HG03196 (cell line): ENCODE data around the gene MGA.

Experiments used
- ATAC-seq: cut with Tn5 transposase; IDR thresholded peaks from one replicate; pipeline ENCODE4 v1.9.1; 2021; ENCODE audit not compliant: unreplicated experiment

The MGA gene

DNA sequence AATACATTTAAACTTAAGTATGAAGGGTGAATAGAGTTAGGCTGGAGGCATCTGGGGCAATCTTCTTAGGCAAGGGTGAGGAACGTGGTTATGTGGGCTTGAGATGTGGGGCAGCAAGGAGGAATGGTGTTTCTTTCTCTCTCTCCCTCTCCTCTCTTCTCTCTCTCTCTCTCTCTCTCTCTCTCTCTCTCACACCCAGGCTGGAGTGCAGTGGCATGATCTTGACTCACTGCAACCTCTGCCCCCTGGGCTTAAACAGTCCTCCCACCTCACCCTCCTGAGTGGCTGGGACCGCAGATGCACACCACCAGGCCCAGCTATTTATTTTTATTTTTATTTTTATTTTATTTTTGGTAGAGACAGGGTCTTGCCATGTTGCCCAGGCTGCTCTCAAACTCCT is 4.0 kb upstream of the MGA start:
- no peak for ATAC-seq

DNA sequence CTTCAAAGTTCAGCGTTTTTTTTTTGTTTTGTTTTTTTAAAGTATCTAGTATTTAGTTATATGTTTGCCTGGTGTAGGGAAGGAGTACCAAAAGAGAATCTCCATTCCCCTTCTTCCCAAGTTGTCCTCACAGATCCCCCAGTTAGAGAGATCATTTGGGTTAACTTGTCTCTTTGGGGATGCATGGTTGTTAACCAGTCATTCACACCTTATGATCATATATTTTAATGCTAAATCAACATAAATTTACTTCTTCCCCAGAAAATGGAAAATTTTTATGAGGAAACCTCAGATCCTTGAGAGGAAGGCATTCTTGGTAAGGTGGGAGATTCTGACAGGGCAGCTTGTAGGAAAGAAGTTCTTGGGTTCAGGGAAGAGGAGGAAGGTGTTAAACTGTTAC is 1.5 kb upstream of the MGA start:
- ATAC-seq: no peak

DNA sequence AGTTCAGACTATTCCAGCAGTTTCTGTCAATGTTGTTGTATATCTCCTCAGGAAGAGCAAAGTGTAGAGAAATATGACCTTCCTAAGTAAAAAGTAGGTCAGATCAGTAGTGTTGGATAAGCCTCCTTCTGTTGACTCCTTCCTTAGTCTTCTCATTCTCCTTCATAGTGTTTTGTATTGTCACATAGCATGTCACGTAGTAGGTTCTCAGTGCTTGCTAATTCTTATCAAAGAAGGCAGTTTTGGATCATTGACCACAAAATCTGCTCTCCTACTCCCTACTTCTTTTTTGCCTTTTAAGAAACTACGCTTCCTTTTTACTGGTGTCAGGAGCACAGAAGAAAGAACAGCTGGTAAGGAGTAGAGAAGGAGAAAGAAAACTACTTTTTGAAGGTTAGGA is 1.0 kb upstream of the MGA start:
- ATAC-seq: no peak

DNA sequence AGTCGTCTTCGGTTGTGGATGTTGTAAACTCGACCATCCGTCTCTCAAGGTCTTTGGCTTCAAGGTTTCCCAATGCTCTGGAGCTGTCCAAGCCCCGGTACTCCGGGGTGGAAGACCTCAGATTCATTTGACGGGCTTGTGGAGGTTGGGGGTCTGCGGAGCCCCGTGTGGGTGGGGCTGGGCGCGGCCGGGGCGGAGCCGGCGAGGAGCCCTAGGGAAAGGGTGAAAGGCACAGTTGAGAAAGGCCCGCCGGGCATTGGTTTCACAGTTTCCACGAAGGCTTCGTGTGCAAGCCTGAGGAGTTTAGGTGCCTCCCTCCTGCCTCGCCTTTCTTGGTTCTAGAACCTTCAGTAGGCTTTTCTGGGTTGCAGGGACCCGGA is 360 bp upstream of the MGA start:
- no peak for ATAC-seq

DNA sequence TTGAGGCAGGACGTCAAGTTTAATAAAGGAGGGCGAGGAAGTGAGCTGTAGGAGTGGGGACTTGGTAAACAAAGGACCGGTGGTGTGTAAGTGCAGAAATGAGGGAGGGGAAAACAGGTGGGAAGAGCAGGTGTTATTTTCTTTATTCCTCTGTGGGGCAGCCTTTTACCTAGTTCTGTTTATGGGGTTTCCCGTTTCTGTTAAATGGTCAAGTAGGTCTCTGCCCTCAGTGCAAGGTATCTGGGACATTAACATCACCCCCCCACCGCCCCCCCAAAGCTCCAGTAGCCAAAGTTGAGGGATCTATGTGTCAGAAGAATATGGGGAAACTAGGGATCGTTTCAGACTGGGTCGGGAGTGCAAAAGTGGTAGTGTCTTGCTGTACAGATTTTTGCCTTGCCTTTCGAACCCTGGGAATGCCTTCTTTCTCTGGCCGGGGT is 893 bp downstream of the MGA start:
- ATAC-seq: peak; percentile 1

DNA sequence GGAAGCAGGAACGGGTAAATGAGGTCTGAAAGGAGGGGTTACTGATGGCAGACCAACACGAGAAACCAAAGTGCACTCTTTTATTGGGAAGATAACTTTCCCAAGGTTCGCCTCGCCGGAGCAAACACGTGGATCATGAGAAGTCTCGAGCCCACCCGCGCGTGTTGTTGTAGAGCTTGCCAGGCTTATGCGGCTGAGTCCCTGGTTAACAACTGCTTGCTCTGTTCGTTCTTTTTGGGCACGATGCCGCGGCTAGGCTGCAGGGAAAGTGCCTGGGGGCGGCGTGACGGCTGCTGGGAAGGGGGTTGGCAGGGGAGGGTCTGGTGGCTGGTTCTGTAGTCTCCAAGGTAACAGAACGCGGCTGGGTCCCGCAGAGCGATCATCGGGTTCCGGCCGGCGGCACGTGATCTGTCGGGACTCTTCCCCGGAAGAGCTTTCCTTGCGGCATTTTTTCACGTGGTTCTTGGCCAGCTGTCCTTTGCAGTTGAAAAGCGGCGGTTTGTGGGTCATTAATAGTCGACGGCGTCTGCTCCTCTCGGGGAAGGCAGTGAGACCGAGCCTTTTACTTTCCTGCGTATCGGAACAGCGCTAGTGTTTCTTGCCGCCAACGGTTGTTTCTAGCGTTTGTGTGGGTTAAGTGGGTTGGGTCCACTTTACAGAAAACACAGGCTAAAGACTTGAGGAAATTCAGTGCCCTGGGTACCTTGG is 1.5 kb downstream of the MGA start:
- ATAC-seq: peak; percentile 40

DNA sequence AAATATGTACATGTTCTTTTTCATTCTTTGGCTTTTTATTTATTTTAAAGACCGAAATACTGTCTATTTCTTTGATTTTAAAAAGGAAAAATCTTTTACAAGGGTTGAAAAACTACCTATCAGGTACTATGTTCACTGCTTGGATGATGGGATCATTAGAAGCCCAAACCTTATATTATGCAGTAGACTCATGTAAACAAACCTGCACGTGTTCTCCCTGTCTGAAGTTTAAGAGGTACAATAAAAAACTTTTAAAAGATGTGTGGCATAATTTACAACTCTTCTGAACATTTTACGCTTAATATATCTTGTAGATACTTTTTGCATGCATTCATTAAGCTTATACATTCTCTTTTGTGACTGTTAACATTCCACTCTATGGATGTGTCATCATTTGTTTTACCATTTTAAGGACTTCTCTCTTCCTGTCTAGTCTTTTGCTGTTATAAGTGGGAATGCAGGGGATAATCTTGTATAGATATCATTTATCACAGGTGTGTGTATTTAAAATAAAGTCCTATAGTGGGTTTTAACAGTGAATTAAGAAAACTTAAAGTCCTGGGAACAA is 6.2 kb downstream of the MGA start:
- ATAC-seq: no peak

DNA sequence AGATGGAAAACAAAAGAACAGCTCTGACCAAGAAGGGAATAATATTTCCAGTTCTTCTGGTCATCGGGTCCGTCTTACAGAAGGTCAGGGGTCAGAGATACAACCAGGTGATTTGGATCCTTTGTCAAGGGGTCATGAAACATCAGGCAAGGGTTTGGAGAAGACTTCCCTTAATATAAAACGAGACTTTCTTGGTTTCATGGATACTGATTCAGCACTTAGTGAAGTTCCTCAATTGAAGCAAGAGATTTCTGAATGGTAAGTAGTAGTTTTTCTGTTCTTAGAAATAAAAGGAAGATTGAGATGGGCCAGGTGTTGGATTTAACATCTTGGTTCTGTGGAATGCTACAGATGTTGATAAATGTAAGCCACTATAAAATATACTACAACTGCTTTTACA is 9.5 kb downstream of the MGA start:
- ATAC-seq: no peak

DNA sequence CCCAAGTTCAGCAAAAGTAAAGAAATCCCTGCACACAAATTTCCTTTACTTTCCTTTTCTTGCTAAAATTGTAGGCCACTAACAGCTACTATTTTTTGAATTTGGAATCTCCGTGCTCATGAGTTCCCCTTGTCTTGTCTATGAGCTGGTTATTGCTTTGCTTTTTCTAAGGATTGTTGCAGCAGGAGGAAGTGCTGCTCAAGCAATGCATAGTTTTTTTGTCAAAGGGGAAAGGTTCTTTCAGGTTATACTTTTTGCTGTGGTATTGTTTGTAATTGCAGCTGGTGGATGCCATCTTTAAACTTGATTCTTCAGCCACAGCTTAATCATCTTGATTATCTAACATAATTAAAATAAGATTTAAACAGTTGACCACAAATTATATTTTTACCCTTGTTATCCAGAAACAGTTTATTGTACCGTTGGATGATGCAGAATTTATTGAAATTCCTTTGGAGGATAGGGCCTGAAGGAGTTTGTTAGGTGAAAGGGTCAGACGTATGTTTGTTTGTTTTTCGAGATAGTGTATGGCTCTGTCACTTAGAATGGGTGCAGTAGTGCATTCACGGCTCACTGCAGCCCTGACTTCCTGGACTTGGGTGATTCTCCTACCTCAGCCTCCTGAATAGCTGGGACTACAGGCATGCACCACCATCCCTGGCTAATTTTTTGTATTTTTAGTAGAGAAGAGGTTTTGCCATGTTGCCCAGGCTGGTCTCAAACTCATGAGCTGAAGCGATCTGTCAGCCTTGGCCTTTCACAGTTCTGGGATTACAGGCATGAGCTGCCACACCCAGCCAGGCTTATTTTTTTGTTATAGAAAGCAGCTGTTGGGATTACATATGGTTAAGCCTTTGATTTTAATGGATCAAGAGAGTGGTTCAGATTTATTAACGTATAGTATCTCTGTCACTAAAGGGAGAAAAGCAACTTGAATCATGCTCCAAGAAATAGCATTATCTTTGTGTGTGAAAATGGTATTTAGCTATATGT is 11.7 kb downstream of the MGA start:
- ATAC-seq: no peak

DNA sequence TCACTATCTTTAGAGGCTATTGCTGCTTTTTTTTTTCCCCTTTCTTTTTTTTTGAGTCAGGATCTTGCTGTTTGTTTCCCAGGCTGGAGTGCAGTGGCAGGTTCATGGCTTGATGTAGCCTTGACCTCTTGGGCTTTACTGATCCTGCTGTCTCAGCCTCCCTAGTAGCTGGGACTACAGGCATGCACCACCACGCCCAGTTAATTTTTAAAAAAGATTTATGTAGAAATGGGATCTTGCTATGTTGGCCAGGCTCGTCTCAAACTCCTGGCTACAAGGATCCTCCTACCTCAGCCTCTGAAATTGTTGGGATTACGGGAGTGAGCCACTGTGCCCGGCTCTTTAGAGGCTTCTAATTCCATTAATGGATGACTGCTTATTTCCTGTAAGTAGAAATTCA is 15.1 kb downstream of the MGA start:
- ATAC-seq: no peak

DNA sequence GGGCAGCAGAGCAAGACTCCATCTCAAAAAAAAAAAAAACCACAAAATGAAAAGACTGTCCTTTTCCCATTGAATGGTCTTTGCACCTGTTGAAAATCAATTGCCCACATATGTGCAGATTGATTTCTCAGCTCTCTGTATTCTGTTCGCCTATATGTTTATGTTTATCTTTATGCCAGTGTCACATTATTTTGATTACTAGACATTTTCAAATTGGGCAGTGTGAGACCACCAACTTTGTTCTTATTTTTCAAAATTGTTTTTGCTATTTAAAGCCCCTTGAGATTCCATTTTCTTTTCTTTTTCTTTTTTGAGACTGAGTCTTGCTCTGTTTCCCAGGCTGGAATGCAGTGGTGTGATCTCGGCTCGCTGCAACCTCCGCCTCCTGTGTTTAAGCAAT is 18.5 kb downstream of the MGA start:
- ATAC-seq: no peak

DNA sequence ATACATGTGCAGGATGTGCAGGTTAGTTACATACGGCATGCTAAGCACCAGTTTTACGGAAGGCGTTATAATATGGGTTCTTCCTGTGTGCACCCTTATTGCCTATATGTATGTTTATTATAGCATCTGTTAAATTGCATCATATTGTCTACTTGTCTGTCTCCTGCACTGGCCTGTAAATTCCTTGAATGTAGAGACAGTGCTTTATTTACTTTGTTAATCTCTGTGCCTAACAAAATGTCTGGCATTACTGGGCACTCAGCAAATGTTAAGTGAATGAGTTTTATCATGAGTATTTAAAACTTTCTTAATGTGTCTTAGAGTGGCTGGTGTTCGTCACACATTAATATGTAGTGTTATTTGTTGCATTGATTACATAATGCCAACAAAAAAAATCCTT is 23.8 kb downstream of the MGA start:
- ATAC-seq: no peak

DNA sequence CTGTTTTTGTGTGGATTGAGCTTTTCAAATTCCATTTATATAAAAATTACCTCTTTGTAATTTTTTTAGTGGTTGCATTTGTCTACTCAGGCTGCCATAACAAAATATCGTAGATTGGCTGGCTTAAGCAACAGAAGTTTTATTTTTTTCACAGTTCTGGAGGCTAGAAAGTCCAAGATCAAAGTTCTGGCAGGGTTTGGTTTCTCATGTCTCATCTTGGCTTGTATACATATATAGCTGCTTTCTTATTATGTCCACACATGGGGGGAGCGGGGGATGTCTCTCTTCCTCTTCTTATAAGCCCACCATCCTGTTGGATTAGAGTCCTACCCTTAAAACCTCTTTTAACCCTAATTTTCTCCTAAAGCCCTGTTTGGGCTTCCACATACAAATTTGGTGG is 28.5 kb downstream of the MGA start:
- ATAC-seq: no peak

DNA sequence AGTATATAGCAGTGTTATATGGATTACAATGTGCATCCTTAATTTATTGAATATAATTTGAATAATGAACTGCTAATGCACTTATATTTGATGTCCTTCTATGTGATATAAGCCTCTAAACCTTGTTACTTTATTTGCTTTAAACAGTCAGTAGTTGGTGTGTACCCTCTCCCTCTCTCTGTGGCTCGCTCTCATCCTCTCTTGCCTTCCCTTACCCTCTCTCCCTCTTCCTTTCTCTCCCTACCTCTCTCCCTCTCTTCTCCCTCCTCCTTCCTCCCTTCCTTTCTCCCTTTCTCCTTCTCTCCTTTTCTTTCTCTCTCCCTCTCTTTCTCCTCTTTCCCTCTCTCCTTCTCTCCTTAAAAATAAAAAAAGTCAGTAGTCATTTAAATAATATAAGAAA is 28.9 kb downstream of the MGA start:
- no peak for ATAC-seq

DNA sequence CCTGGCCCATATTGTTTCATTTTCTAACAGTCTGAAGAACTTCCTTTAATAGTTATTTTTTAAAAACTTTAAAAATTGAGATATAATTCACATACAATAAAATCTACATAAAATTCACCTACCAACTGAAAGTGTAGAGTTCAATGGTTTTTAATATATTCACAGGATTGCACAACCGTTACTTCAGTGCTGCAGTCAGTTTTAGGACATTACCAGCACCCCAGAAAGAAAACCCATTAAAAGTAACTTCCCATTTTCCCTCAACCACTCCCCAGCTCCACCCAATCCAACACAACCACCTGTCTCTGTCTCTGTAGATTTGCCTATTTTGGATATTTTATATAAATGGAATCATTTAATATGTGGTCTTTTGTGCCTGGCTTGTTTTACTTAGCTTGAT is 29.6 kb downstream of the MGA start:
- ATAC-seq: no peak

DNA sequence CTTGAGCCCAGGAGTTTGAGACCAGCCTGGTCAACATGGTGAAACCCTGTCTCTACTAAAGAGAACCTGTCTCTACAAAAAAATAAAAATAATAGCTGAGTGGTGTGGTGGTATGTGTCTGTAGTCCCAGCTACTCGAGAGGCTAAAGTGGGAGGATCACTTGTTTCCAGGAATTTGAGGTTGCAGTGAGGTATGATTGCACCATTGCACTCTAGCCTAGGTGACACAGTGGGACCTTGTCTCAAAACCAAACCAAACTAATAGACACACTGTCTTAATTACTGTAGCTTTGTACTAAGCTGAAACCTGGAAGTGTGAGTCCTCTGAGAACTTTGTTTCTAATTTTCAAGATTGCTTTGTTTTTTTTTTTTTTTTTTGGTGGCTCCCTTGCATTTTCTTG is 30.4 kb downstream of the MGA start:
- ATAC-seq: no peak

DNA sequence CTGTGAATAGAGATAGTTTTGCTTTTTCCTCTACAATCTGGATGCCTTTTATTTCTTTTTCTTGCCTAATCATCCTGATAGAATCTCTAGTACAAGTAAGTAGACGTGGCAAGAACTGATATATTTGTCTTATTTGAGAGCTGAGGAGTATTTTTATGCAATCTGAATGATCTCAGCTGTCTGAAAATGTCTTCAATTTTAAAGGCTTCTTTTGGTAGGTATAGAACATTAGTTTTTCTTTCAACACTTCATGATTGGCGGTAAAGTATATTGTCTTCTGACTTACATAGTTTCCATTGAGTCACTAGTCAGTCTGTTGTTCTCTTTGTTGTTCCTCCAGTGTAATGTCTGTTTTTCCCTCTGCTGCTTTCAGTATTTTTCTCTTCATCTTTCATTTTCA is 31.3 kb downstream of the MGA start:
- no peak for ATAC-seq

DNA sequence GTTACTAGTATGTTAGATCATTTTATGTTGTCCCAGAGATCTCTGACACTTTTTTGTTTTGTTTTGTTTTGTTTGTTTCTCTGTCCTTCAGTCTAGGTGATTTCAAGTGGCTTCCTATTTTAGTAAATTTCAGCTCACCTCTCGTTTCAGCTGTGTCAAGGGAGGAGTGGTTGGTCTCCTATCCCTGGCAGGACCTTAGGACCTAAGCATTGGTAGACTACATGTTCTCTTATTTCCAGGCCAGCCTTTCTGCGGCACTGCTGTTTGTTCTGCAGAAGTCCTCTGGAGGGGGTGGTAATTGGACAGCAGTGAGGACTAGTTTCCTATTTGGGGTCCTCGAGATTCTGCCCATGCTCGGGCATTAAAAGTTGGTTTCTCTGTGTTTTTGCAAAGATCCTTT is 31.8 kb downstream of the MGA start:
- no peak for ATAC-seq

DNA sequence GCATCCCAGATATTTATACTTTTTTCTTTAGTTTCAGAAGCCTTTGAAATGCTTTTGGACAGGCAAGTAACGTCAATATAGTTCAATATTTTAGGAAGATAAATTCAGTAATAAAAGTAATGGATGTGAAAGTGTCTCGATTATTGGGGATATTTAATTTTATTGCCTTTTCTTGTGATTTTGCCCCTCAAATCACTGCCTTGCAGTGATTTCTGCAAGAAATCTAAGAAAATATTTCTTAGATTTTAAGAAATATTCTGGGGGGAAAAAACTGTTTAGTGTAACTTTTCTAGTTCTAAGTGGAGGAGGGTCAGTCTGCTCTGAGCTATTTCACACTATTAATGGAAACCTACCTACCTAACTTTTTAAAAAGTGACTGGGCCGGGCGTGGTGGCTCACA is 33.6 kb downstream of the MGA start:
- ATAC-seq: no peak

DNA sequence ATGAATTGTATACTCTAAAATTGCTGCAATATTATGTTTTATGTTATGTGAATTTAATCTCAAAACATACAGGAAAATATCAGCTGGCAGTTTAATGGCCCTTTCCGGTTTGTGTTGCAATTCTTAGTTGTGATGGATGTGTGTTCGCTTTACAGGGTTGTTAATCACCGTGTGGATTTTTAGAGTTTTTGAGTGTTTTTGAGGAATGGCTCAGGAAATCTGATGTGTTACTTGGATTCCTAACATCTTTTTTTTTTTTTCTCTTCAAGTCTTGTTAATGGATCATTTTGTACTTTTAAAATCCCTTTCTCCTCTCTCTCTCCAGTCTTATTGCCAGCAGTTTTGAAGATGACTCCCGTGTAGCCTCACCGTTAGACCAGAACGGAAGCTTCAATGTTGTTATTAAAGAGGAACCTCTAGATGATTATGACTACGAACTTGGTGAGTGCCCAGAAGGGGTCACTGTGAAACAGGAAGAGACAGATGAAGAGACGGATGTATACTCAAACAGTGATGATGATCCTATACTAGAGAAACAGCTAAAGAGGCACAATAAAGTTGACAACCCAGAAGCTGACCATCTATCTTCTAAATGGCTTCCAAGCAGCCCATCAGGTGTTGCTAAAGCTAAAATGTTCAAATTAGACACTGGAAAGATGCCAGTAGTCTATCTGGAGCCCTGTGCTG is 35.7 kb downstream of the MGA start:
- ATAC-seq: peak; percentile 75

DNA sequence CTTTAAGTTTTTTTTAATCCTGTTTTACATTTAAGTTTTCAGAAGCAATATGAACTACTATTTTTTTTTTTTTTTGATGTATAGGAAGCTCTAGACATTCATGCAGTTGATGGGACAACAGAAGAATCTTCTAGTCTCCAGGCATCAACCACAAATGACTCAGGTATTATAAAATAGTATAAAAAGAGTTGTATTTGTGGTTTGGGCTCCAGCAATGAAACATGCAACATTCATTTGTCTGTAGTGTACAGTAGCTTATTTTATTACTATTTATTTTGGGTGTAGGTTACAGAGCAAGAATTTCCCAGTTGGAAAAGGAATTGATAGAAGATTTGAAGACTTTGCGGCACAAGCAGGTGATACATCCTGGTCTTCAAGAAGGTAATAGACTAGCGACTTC is 38.6 kb downstream of the MGA start:
- ATAC-seq: no peak
